Mesodermal cell (in vitro differentiated cells): ENCODE results near the gene EVC.
A peak's percentile ranks its signal among the peaks of the same experiment; 100 is the strongest.

Experiments
- H3K27ac ChIP-seq: 2 replicates; pipeline ENCODE4 v1.7.0; 2013; ENCODE audit warnings: mild to moderate bottlenecking, low read depth, low read length, moderate library complexity; ENCODE audit not compliant: severe bottlenecking
- H3K36me3 ChIP-seq: 2 replicates; pipeline ENCODE4 v1.7.1; 2013; ENCODE audit warnings: mild to moderate bottlenecking, low read length, moderate library complexity; ENCODE audit not compliant: control insufficient read depth, insufficient read depth
- H3K4me1 ChIP-seq: one replicate; pipeline ENCODE4 v1.7.1; 2013; ENCODE audit warnings: mild to moderate bottlenecking, low read length; ENCODE audit not compliant: insufficient read depth, control insufficient read depth, poor library complexity, severe bottlenecking
- H3K4me3 ChIP-seq: 2 replicates; pipeline ENCODE4 v1.7.0; 2013; ENCODE audit warnings: low read length, control low read depth, mild to moderate bottlenecking; ENCODE audit not compliant: insufficient read depth, poor library complexity, severe bottlenecking; ENCODE audit errors: extremely low read depth
- H3K9me3 ChIP-seq: 2 replicates; pipeline ENCODE4 v1.7.1; 2013; ENCODE audit warnings: mild to moderate bottlenecking, low read length, moderate library complexity; ENCODE audit not compliant: control insufficient read depth
- WGBS, 2 experiments: methylation state at CpG; one replicate each; pipeline ENCODE4 v1.1.5; 2013; ENCODE audit warnings: missing lambda C conversion rate in 2 of 2; ENCODE audit not compliant: insufficient coverage in 2 of 2; 5-methylcytosine and 5-hydroxymethylcytosine counted together

EVC gene

DNA sequence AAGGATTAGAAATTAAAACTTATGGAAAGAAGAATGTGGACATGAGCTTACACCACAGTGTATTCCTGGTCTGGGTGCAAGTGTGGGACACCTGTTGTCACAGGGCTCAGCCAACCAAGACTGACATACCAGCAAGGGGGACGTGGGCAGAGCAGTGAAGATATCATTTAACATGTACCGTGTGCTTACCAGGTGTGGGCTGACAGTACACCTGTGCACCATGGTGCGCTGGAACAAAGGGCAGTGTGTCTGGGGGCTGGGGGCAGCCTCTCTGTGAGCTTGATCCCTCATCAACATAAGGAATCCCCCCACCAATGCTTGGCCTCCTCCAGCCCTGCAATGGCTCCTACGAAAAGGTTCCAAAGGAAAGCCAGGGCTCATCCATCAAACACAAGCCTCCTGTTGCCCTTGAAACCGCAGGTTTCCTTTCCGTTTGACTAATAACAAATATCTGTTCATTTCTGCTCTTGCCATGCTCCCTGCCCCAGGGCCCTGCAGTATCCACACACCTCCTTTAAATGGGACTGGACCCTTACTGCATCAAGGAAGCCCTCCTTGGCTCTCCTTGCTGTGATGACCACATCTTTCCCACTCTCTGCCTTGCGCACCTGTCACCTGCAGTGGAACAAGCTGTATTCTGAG is 19.4 kb upstream of the EVC start:
- H3K4me3 ChIP-seq = no peak overlapping the region
- H3K36me3 ChIP-seq = peaks cover 48% of the 10 kb centered on the region
- no peaks in the 10 kb centered on the region for H3K9me3 ChIP-seq
- no peak overlapping the region for H3K27ac ChIP-seq
- WGBS, 2 experiments = 73 to 78% methylated on average over 5 to 6 of the region's 7 CpGs
- no peaks in the 10 kb centered on the region for H3K4me1 ChIP-seq

DNA sequence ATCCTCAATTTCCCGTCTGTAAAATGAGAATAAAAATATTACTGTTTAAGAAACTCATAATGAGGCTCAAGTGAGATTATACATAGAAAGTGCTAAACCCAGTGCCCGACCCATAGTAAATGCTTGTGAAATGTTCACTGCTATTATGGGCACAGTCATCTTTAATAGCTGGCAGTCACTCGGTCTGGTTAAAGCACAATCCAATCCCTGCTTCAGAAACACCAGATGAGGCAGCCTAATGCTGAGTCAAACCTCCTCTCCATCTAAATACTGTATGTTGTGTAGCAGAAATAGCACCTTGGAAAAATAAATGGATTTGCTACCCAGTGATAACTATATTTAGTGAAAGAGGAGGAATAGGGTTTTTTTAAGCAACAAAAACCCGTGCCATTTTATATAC is 17.1 kb upstream of the EVC start:
- no peak overlapping the region for H3K4me3 ChIP-seq
- peaks cover 30% of the 10 kb centered on the region for H3K36me3 ChIP-seq
- no peak overlapping the region for H3K27ac ChIP-seq
- 88 to 100% methylated on average over 1 of the region's 4 CpGs for WGBS, 2 experiments
- no peaks in the 10 kb centered on the region for H3K4me1 ChIP-seq
- no peaks in the 10 kb centered on the region for H3K9me3 ChIP-seq

DNA sequence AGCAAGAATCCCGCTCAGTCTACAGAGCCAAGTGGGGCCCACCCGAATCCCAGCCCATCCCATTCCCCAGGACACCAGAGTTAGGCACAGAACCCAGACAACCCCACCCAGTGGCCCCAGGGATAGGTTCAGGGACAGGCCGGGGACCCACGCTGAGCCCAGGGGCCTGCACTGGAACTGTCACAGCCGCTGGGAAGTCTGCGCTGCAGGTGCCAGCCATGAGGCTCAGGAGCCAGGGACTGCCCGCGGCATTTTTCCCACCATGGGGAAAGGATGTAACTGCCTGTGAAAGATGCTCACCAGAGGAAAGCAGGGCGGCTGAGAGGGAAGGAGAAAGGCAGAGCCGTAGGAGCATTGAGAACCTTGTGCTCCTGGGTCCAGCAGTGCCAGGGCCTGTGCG is 14.7 kb upstream of the EVC start:
- Histone ChIP-seq H3K4me1 (no peaks in the 10 kb centered on the region), H3K4me3 (no peak overlapping the region), H3K36me3 (peaks cover 24% of the 10 kb centered on the region), H3K9me3 (no peaks in the 10 kb centered on the region), H3K27ac (no peak overlapping the region)
- WGBS, 2 experiments = 90 to 96% methylated on average over 9 to 10 of the region's 11 CpGs

DNA sequence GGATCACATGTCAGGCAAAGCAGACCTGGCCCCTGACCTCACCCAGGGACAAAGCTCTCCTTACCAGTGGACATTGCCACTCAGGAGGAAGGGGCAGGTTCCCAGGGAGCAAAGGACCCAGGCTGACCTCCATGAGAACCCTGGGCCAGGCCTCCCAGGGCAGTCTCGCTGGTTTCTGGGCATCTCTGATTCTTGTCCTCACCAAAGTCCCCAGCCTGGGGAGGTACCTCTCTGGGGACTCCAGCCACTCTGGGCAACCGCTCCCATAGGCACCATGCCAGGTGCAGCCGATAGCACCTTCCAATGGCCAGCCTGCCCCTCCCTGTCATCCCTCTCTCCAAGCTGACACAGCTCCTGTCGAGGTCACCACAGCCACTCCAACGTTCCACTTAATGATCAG is 10.5 kb upstream of the EVC start:
- Histone ChIP-seq H3K27ac (no peak overlapping the region), H3K36me3 (peaks cover 9% of the 10 kb centered on the region)
- WGBS, 2 experiments = 92% methylated on average over 3 to 5 of the region's 5 CpGs

DNA sequence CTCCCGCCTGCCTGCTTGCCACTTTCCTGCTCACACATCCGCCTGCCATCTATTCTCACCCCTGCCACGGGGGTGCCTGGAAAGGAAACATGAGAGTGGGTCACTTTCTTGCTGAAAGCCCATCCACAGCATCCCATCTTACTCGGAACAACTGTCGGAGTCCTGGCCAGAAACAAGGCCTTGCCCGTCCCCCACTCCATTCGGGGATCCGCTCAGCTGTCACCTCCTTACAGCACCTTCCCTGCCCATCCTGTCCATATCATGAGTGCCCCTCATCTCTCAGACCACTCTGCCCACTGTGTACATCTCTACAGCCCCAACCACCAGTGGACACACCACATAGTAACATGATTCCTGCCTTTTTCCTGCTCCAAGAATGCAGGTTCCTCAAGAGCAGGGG is 9.0 kb upstream of the EVC start:
- no peaks in the 10 kb centered on the region for H3K4me1 ChIP-seq
- peaks cover 11% of the 10 kb centered on the region for H3K9me3 ChIP-seq
- WGBS, 2 experiments = 82 to 91% methylated on average over 6 to 8 of the region's 8 CpGs

More for the DNA sequence above, 10.5 kb upstream of the EVC start:
- H3K4me3 ChIP-seq = no peak overlapping the region
- H3K4me1 ChIP-seq = no peaks in the 10 kb centered on the region
- peaks cover 11% of the 10 kb centered on the region for H3K9me3 ChIP-seq

DNA sequence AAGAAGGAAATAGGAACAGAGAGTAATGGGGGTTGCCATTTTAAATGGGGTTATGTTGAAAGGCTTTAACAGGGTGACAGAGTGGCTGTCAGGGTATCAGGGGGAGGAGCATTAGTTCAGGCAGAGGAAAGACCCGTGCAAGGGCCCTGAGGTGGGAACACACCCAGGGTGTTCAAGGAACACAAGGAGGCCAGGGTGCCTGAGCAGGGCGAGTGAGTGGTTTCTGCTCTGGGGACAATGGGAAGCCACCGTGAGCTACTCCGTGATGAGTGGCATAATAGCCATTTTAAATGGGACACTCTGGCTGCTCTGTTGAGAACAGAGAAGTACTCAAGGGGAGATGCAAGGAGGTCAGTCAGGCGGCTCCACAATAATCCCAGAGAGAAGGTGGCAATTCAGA is 7.2 kb upstream of the EVC start:
- H3K27ac ChIP-seq = no peak overlapping the region
- WGBS, 2 experiments = 93 to 95% methylated on average over 5 of the region's 5 CpGs
- H3K4me1 ChIP-seq = peaks cover 5% of the 10 kb centered on the region
- H3K9me3 ChIP-seq = peaks cover 11% of the 10 kb centered on the region
- H3K4me3 ChIP-seq = no peak overlapping the region
- H3K36me3 ChIP-seq = peaks cover 5% of the 10 kb centered on the region

More for the DNA sequence above, 9.0 kb upstream of the EVC start:
- no peak overlapping the region for H3K4me3 ChIP-seq
- peaks cover 5% of the 10 kb centered on the region for H3K36me3 ChIP-seq
- no peak overlapping the region for H3K27ac ChIP-seq

DNA sequence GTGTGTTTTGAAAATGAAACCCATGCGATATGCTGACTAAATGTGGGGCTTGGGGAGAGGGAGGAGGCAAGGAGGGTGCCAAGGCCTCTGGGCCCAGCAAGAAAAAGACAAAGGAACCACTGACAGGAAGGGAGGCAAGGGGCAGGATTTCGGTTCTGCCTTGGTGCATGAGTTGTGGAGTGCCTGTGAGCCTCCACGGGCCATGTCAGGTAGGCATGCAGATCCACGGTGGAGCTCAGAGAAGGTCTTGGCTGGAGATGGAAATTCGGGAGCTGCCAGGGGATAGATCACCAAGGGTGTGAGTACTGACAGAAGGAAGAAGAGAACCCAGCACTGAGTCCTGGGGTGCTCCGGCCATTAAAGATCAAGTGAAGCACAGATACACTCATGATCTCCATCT is 6.7 kb upstream of the EVC start:
- peaks cover 11% of the 10 kb centered on the region for H3K9me3 ChIP-seq
- peaks cover 5% of the 10 kb centered on the region for H3K36me3 ChIP-seq
- H3K4me3 ChIP-seq = no peak overlapping the region
- no peak overlapping the region for H3K27ac ChIP-seq
- H3K4me1 ChIP-seq = peaks cover 7% of the 10 kb centered on the region
- WGBS, 2 experiments = 86 to 100% methylated on average over 1 to 5 of the region's 6 CpGs

DNA sequence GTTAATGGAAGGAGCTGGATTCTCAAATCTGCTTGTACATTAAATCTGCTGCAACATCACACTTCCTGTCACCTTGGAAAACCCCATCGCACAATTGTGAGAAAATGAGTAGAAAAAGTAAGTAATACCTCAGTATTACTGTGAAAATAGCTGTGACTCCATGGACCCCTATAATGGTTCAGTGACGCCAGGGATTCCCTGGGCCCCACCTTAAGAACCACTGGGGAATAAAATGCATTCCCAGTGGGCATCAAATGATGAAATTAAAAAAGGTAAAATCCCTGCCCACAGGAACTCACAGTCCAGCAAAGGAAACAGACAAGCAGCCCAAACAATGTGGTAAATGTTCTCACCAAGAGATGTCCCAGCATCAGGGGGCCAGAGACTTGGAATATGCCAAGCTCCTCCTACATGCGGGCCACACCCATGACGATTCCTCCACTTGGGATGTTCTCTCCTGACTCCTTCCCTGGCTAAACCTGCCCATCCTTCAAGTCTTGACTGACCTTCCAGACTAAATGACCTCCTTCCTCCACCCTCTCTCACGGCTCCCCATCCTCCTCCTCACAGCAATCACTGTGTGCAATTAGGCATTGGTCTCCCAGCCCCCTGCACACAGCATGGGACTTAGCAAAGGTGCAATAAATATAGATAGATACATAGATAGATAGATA is 5.2 kb upstream of the EVC start:
- peaks cover 11% of the 10 kb centered on the region for H3K4me1 ChIP-seq
- H3K27ac ChIP-seq = no peak overlapping the region
- whole genome bisulfite sequencing, 2 experiments = 91% methylated on average over 4 of the region's 5 CpGs
- no peak overlapping the region for H3K4me3 ChIP-seq
- peaks cover 11% of the 10 kb centered on the region for H3K9me3 ChIP-seq
- H3K36me3 ChIP-seq = peaks cover 5% of the 10 kb centered on the region

DNA sequence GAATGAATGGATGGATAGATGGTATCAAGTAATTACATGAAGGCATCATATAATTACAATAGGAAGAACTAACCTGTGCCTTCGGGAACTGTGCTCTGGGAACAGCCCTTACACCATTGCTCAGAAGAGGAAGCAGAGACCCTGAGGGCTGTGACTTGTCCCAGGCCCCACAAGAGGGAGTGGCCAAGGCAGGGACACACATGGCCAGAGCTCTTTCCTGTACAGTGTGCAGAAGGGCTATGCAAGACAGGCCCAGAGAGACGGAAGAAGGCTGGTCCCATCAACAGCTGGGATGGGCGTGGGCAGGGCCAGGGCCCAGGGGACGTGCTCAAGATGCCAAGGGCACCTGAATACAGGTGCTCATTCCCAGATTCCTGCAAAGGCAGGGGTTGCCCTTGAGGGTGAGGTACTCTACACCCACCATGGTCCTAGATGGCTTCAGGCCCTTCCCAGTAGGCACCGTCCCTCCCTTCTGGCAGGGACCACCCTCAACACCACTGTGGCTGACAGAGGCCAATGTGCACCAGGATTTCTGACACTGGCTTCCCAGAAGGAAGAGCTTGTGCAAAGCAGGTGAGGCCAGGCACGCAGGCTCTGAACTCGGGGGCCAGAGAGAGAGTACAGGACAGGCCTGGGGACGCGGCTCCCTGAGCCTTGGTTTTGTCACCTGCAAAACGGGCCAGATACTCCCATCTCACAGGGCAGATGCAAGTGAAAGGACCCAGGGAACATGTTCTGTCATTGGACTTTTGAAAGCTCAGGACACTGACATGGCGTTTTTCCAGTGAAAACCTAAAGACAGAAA is 4.3 kb upstream of the EVC start:
- H3K4me1 ChIP-seq = peaks cover 11% of the 10 kb centered on the region
- peaks cover 11% of the 10 kb centered on the region for H3K9me3 ChIP-seq
- no peak overlapping the region for H3K27ac ChIP-seq
- H3K4me3 ChIP-seq = no peak overlapping the region
- peaks cover 5% of the 10 kb centered on the region for H3K36me3 ChIP-seq
- WGBS, 2 experiments = 86 to 92% methylated on average over 10 to 11 of the region's 11 CpGs

DNA sequence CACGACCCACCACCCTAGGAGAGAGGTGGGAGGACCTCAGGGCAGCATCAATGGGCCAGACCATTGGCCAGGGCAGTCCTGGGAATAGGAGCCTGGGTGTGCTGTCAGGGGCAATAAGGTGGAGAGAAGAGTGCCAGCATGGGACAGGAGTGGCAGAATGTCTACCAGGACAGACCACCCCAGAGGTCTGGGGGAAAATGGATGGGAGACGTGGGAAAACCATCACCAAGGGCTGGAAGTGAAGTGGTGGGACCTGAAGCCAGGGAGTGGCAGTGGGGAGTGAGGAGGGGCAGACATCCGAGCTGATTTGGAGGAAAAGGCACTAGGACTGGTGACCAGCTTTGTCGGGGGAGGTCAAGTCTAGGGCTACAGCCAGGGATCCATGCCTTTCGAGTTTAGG is 3.6 kb upstream of the EVC start:
- H3K4me3 ChIP-seq = peak overlapping the region; percentile 53

More for the DNA sequence above, 3.6 kb upstream of the EVC start:
- H3K36me3 ChIP-seq = peaks cover 5% of the 10 kb centered on the region
- WGBS, 2 experiments = 59 to 71% methylated on average over 4 to 5 of the region's 5 CpGs
- H3K4me1 ChIP-seq = peaks cover 11% of the 10 kb centered on the region
- peaks cover 11% of the 10 kb centered on the region for H3K9me3 ChIP-seq
- H3K27ac ChIP-seq = no peak overlapping the region
